Lung (tissue), 12 donors: Measurements from ENCODE around the gene IRGC. TPM values are rescaled to one million over a fixed set of nuclear protein-coding genes. Genes with fewer than 3 reads are reported as not detected.
A peak's percentile ranks its signal among the peaks of the same experiment; 100 is the strongest.

Experiments
- ATAC-seq: fragments of 200-7000 bp; cut with Tn5 transposase; one replicate; pipeline ENCODE4 v1.9.1; 2020; ENCODE audit warnings: moderate number of reproducible peaks; ENCODE audit not compliant: insufficient read depth, low FRiP score
- DNase-seq, 3 donors: peaks; one replicate each; pipeline ENCODE4 v3.0.0-alpha.2; 2013 to 2017
- H3K27ac ChIP-seq, 2 donors: one replicate each; pipeline ENCODE4 v1.5.1; 2013; ENCODE audit warnings: mild to moderate bottlenecking in 2 of 2, moderate library complexity in 2 of 2, control low read depth in 1 of 2, inconsistent platforms in 1 of 2, low read depth in 1 of 2, low read length in 1 of 2
- H3K27me3 ChIP-seq, 3 donors: one replicate each; pipeline ENCODE4 v1.5.1; 2013; ENCODE audit warnings: low read length in 2 of 3; ENCODE audit not compliant: control insufficient read depth in 3 of 3, insufficient read depth in 3 of 3
- H3K36me3 ChIP-seq, 4 donors: one replicate each; pipeline ENCODE4 v1.5.1; 2013; ENCODE audit warnings: low read length in 4 of 4, mild to moderate bottlenecking in 1 of 4, moderate library complexity in 1 of 4; ENCODE audit not compliant: control insufficient read depth in 4 of 4, insufficient read depth in 4 of 4
- H3K4me1 ChIP-seq, 5 donors: one replicate each; pipeline ENCODE4 v1.5.1; 2013; ENCODE audit warnings: low read length in 5 of 5, mild to moderate bottlenecking in 2 of 5, moderate library complexity in 1 of 5; ENCODE audit not compliant: control insufficient read depth in 5 of 5, insufficient read depth in 5 of 5
- H3K4me3 ChIP-seq: one replicate; pipeline ENCODE4 v1.5.1; 2013; ENCODE audit warnings: mild to moderate bottlenecking, control low read depth, moderate library complexity
- H3K9ac ChIP-seq, 2 donors: one replicate each; pipeline ENCODE4 v1.5.1; 2013; ENCODE audit warnings: low read length in 2 of 2, control low read depth in 1 of 2; ENCODE audit not compliant: insufficient read depth in 1 of 2
- H3K9me3 ChIP-seq, 4 donors: one replicate each; pipeline ENCODE4 v1.5.1; 2013; ENCODE audit warnings: low read length in 3 of 4, mild to moderate bottlenecking in 1 of 4, moderate library complexity in 1 of 4; ENCODE audit not compliant: control insufficient read depth in 4 of 4, insufficient read depth in 3 of 4
- CTCF ChIP-seq: IDR thresholded peaks from 2 replicates; pipeline ENCODE4 v1.5.1; 2012; ENCODE audit warnings: mild to moderate bottlenecking; ENCODE audit errors: control extremely low read depth, extremely low read depth
- WGBS, 2 donors: extraction: QIAGEN DNeasy Blood & Tissue Kit; methylation state at CpG; one replicate each; pipeline ENCODE4 v1.1.7; 2013; 5-methylcytosine and 5-hydroxymethylcytosine counted together
- polyA plus RNA-seq, 2 donors: library from polyadenylated mRNA; stranded (reverse); fragments of 200-250 nt; gene quantifications; one replicate each; pipeline ENCODE4 v1.2.1, GENCODE V29; 2013
- total RNA-seq, 2 donors: library from RNA; depleted of rRNA in 1 of 2; stranded (reverse); fragments of >200 nt in 1 of 2; gene quantifications; one replicate each; pipeline ENCODE4 v1.2.1, GENCODE V29; 2014 to 2021
- donor health status: control.
- donor health status: control.
- donor health status: Bipolar disorder and iron deficiency.
- donor health status: healthy.
- donor health status: DM: yes; HTN: yes; CAD: no.

The IRGC gene
- total and polyA plus RNA-seq, 4 donors = not detected

- WGBS, 2 donors = 0 to 1% methylated on average over 71 to 79 of the region's 79 CpGs
- peaks cover 0 to 11% (median 4%) of the 10 kb centered on the region in 5 donors for H3K4me1 ChIP-seq
- H3K27me3 ChIP-seq = no peaks in the 10 kb centered on the region
- peak within 1 kb of the TSS; percentile 87 to 91 for H3K9ac ChIP-seq
- H3K9me3 ChIP-seq = no peaks in the 10 kb centered on the region
- peak within 1 kb of the TSS; percentile 96 to 97 for H3K27ac ChIP-seq
- peaks cover 4 to 14% (median 8%) of the 10 kb centered on the region in 4 donors for H3K36me3 ChIP-seq
- peak; percentile 89 for ATAC-seq
- H3K4me3 ChIP-seq = peak within 1 kb of the TSS; percentile 55
- TF ChIP-seq CTCF = no peak
- peak; percentile 99 to 100 (median 99) for DNase-seq
These were observed 38.8 kb downstream of the IRGC start, which contains the start of gene SMG9 for GRCh38 chr19:43754503-43755255. TSS of gene SMG9 (minus strand) at chr19:43754962. CDS start at chr19:43750741, 4,221 bp downstream.

- no peaks in the 10 kb centered on the region for H3K9me3 ChIP-seq
- ATAC-seq = no peak
- peak overlapping the region; percentile 96 to 97 for H3K27ac ChIP-seq
- WGBS, 2 donors = 0 to 1% methylated on average over 28 of the region's 28 CpGs
- H3K4me3 ChIP-seq = peak overlapping the region; percentile 55
- no peaks in the 10 kb centered on the region for H3K27me3 ChIP-seq
- H3K9ac ChIP-seq = peak overlapping the region; percentile 71 to 74
- peak; percentile 86 to 89 (median 86) for DNase-seq
- peaks cover under 1 to 7% (median 5%) of the 10 kb centered on the region in 4 donors for H3K36me3 ChIP-seq
- no peak for TF ChIP-seq CTCF
- H3K4me1 ChIP-seq = peaks cover 0 to 11% (median 4%) of the 10 kb centered on the region in 5 donors
These were observed 39.5 kb downstream of the IRGC start for GRCh38 chr19:43755256-43755801.

GRCh38 chr19:43759515-43759914 lies 43.6 kb downstream of the IRGC start:
- Histone ChIP-seq H3K9ac (no peak overlapping the region), H3K27ac (no peak overlapping the region), H3K4me3 (no peak overlapping the region), H3K9me3 (no peaks in the 10 kb centered on the region), H3K36me3 (no peaks in the 10 kb centered on the region), H3K27me3 (no peaks in the 10 kb centered on the region), H3K4me1 (peaks cover 0 to 4% (median 0%) of the 10 kb centered on the region in 5 donors)
- DNase-seq (no peak), ATAC-seq (no peak)
- no peak for TF ChIP-seq CTCF
- WGBS, 2 donors = 71 to 85% methylated on average over 5 of the region's 5 CpGs
